IMR-90 (cell line): ENCODE data around the gene CPB2. TPM values are rescaled to one million over a fixed set of nuclear protein-coding genes. Genes with fewer than 3 reads are reported as not detected.

ENCODE experiments used
- ATAC-seq: fragments of 200-7000 bp; cut with Tn5 transposase; 2 replicates; pipeline ENCODE4 v1.9.1; 2020; ENCODE audit warnings: low read depth, mild to moderate bottlenecking, moderate library complexity
- BruUV-seq: library from RNA; stranded (reverse); fragments of 400-500 nt; replicated peaks from 2 replicates; lab custom pipeline; 2021; lab: Mats Ljungman, UMichigan
- CTCF ChIA-PET: fragments of 300-600 bp; formaldehyde crosslinking; extraction: SDS; loops from one replicate; lab custom pipeline; 2021; ENCODE audit warnings: antibody characterized with exemption; lab: Yijun Ruan, JAX
- POLR2A ChIA-PET: fragments of 300-600 bp; sonication (Branson Sonifier 250); formaldehyde crosslinking; loops from one replicate; lab custom pipeline; 2022; ENCODE audit warnings: antibody characterized with exemption; ENCODE audit not compliant: unreplicated experiment; lab: Charles Lee
- DNase-seq: peaks from one replicate; pipeline ENCODE4 v3.0.0; 2013
- H2AFZ ChIP-seq: replicated peaks from 2 replicates; pipeline ENCODE3; 2013; ENCODE audit warnings: low read length, mild to moderate bottlenecking; ENCODE audit not compliant: poor library complexity
- H2AK5ac ChIP-seq: 2 replicates; pipeline ENCODE4 v1.6.1; 2013; ENCODE audit warnings: low read depth, low read length, inconsistent platforms
- H2AK9ac ChIP-seq: replicated peaks from 2 replicates; pipeline ENCODE3; 2013; ENCODE audit warnings: mild to moderate bottlenecking, low read depth, low read length, moderate library complexity; ENCODE audit not compliant: poor library complexity
- H2BK120ac ChIP-seq: 2 replicates; pipeline ENCODE4 v1.6.1; 2013; ENCODE audit warnings: low read depth, low read length, inconsistent platforms
- H2BK15ac ChIP-seq: 3 replicates; pipeline ENCODE4 v1.6.1; 2013; ENCODE audit warnings: low read depth, low read length, inconsistent platforms
- H2BK20ac ChIP-seq: 2 replicates; pipeline ENCODE4 v1.6.1; 2013; ENCODE audit warnings: low read depth, mild to moderate bottlenecking, inconsistent platforms, low read length, moderate library complexity
- H2BK5ac ChIP-seq: 2 replicates; pipeline ENCODE4 v1.6.1; 2013; ENCODE audit warnings: mild to moderate bottlenecking, low read depth, low read length, inconsistent platforms; ENCODE audit not compliant: poor library complexity, severe bottlenecking
- H3K14ac ChIP-seq: replicated peaks from 2 replicates; pipeline ENCODE4 v1.6.1; 2013; ENCODE audit warnings: low read depth, low read length, inconsistent platforms
- H3K18ac ChIP-seq: 2 replicates; pipeline ENCODE4 v1.6.1; 2013; ENCODE audit warnings: low read depth, low read length, control low read depth
- H3K23ac ChIP-seq: 2 replicates; pipeline ENCODE4 v1.6.1; 2013; ENCODE audit warnings: low read depth, low read length, inconsistent platforms
- H3K27ac ChIP-seq: 2 replicates; pipeline ENCODE4 v1.5.1; 2013; ENCODE audit warnings: mild to moderate bottlenecking, control low read depth, low read length; ENCODE audit not compliant: insufficient read depth
- H3K27me3 ChIP-seq: 2 replicates; pipeline ENCODE4 v1.6.1; 2013; ENCODE audit warnings: low read length; ENCODE audit not compliant: control insufficient read depth, insufficient read depth
- H3K36me3 ChIP-seq: 2 replicates; pipeline ENCODE4 v1.6.1; 2013; ENCODE audit warnings: low read length, mixed read lengths; ENCODE audit not compliant: control insufficient read depth, insufficient read depth
- H3K4ac ChIP-seq: 2 replicates; pipeline ENCODE4 v1.6.1; 2013; ENCODE audit warnings: low read depth, low read length, inconsistent platforms
- H3K4me1 ChIP-seq: 2 replicates; pipeline ENCODE4 v1.6.1; 2013; ENCODE audit warnings: low read length, mixed read lengths; ENCODE audit not compliant: control insufficient read depth, insufficient read depth
- H3K4me2 ChIP-seq: 2 replicates; pipeline ENCODE4 v1.6.1; 2013; ENCODE audit warnings: low read depth, mild to moderate bottlenecking, control low read depth, low read length, moderate library complexity
- H3K4me3 ChIP-seq: 2 replicates; pipeline ENCODE4 v1.5.1; 2013; ENCODE audit warnings: low read depth, mild to moderate bottlenecking, control low read depth, low read length, moderate library complexity; ENCODE audit not compliant: insufficient read depth
- H3K56ac ChIP-seq: 2 replicates; pipeline ENCODE4 v1.6.1; 2013; ENCODE audit warnings: low read length, inconsistent platforms; ENCODE audit not compliant: insufficient read depth; ENCODE audit errors: extremely low read depth
- H3K79me1 ChIP-seq, 2 experiments: 2 replicates each; pipeline ENCODE4 v1.6.1; 2013; ENCODE audit warnings: low read length in 2 of 2, inconsistent platforms in 1 of 2, low read depth in 1 of 2
- H3K9ac ChIP-seq: 2 replicates; pipeline ENCODE4 v1.6.1; 2013; ENCODE audit warnings: low read depth, low read length, control low read depth
- H3K9me1 ChIP-seq: 2 replicates; pipeline ENCODE4 v1.6.1; 2013; ENCODE audit warnings: low read length, inconsistent platforms; ENCODE audit not compliant: insufficient read depth
- H3K9me3 ChIP-seq: 2 replicates; pipeline ENCODE4 v1.6.1; 2013; ENCODE audit warnings: low read length; ENCODE audit not compliant: control insufficient read depth, insufficient read depth
- H4K20me1 ChIP-seq: 2 replicates; pipeline ENCODE4 v1.6.1; 2013; ENCODE audit warnings: low read length, inconsistent platforms; ENCODE audit not compliant: insufficient read depth
- H4K5ac ChIP-seq: 2 replicates; pipeline ENCODE4 v1.6.1; 2013; ENCODE audit warnings: mild to moderate bottlenecking, low read depth, low read length, control low read depth
- H4K8ac ChIP-seq, 2 experiments: 2 replicates each; pipeline ENCODE4 v1.6.1; 2013; ENCODE audit warnings: low read depth in 2 of 2, low read length in 2 of 2, control low read depth in 1 of 2, inconsistent platforms in 1 of 2
- H4K91ac ChIP-seq: 2 replicates; pipeline ENCODE4 v1.6.1; 2013; ENCODE audit warnings: low read depth, low read length, inconsistent platforms; ENCODE audit not compliant: insufficient read depth
- BHLHE40 ChIP-seq: fragments of 150-350 bp; IDR thresholded peaks from 2 replicates; pipeline ENCODE4 v1.6.1; 2016; ENCODE audit warnings: mild to moderate bottlenecking, low read depth, low read length
- CEBPB ChIP-seq: IDR thresholded peaks from 2 replicates; pipeline ENCODE4 v1.6.1; 2012; ENCODE audit warnings: low read depth, low read length, improper control_type of control experiment
- CHD1 ChIP-seq: IDR thresholded peaks from 2 replicates; pipeline ENCODE4 v1.6.1; 2012; ENCODE audit warnings: low read depth, low read length, improper control_type of control experiment
- FOS ChIP-seq: fragments of 150-350 bp; IDR thresholded peaks from 2 replicates; pipeline ENCODE4 v1.6.1; 2016; ENCODE audit warnings: low read depth, low read length
- MAFK ChIP-seq: IDR thresholded peaks from 2 replicates; pipeline ENCODE4 v1.6.1; 2012; ENCODE audit warnings: low read depth, low read length, improper control_type of control experiment
- MAZ ChIP-seq: IDR thresholded peaks from 2 replicates; pipeline ENCODE4 v1.6.1; 2012; ENCODE audit warnings: low read depth, mild to moderate bottlenecking, low read length, improper control_type of control experiment, moderate library complexity, borderline replicate concordance
- MXI1 ChIP-seq: IDR thresholded peaks from 2 replicates; pipeline ENCODE4 v1.6.1; 2012; ENCODE audit warnings: low read depth, mild to moderate bottlenecking, low read length, moderate library complexity, borderline replicate concordance
- NFE2L2 ChIP-seq: fragments of 150-350 bp; IDR thresholded peaks from 2 replicates; pipeline ENCODE4 v1.6.1; 2016; ENCODE audit warnings: low read depth, mild to moderate bottlenecking, low read length
- POLR2A ChIP-seq: IDR thresholded peaks from 2 replicates; pipeline ENCODE4 v1.6.1; 2012; ENCODE audit warnings: mild to moderate bottlenecking, low read depth, low read length
- RAD21 ChIP-seq: IDR thresholded peaks from 2 replicates; pipeline ENCODE4 v1.6.1; 2012; ENCODE audit warnings: low read length, improper control_type of control experiment
- RCOR1 ChIP-seq: IDR thresholded peaks from 2 replicates; pipeline ENCODE4 v1.6.1; 2012; ENCODE audit warnings: mild to moderate bottlenecking, low read length, improper control_type of control experiment; ENCODE audit not compliant: insufficient replicate concordance
- RFX5 ChIP-seq: IDR thresholded peaks from 2 replicates; pipeline ENCODE4 v1.8.0; 2012; ENCODE audit warnings: low read depth, mild to moderate bottlenecking, low read length, moderate library complexity
- SMC3 ChIP-seq: fragments of 150-350 bp; IDR thresholded peaks from 2 replicates; pipeline ENCODE4 v1.6.1; 2016; ENCODE audit warnings: low read depth, mild to moderate bottlenecking, antibody characterized with exemption, low read length, moderate library complexity
- USF2 ChIP-seq: fragments of 150-350 bp; IDR thresholded peaks from 2 replicates; pipeline ENCODE4 v1.6.1; 2017; ENCODE audit warnings: mild to moderate bottlenecking, antibody characterized with exemption, low read length, low read depth
- WGBS, 2 experiments: methylation state at CpG; one replicate each; pipeline versions ENCODE4 v1.1.5 to v1.1.7; 2013; ENCODE audit warnings: missing lambda C conversion rate in 2 of 2; ENCODE audit not compliant: insufficient read length in 1 of 2; ENCODE audit errors: extremely low coverage in 2 of 2; 5-methylcytosine and 5-hydroxymethylcytosine counted together
- dilution Hi-C: fragments of 300-500 bp; cut with HindIII; formaldehyde crosslinking; loops from one replicate; pipeline ENCODE4 v1.14.3; 2018; ENCODE audit warnings: low sequenced_read_pairs; ENCODE audit not compliant: unreplicated experiment
- in situ Hi-C: fragments of 300-500 bp; cut with MboI; formaldehyde crosslinking; loops from 3 replicates; pipeline ENCODE4 v1.14.3; 2019; ENCODE audit warnings: low sequenced_read_pairs, inconsistent platforms, mixed read lengths
- intact Hi-C: fragments of 100-400 bp; cut with micrococcal nuclease; formaldehyde crosslinking; loops from 2 replicates; pipeline ENCODE4 v1.10.0; 2022
- polyA plus RNA-seq, 3 experiments: library from polyadenylated mRNA; depleted of rRNA; stranded (reverse); fragments of >200 nt; gene quantifications; 2 replicates each; pipeline ENCODE4 v1.2.3, GENCODE V29; 2012; ENCODE audit warnings: low replicate concordance in 1 of 3
- total RNA-seq: library from RNA; depleted of rRNA; stranded (reverse); fragments of >200 nt; gene quantifications from 2 replicates; pipeline ENCODE4 v1.2.3, GENCODE V29; 2012
- TF ChIP-seq, protein P1 (sequence below): fragments of 150-350 bp; IDR thresholded peaks from 2 replicates; pipeline ENCODE4 v1.6.1; 2016; ENCODE audit warnings: low read depth, mild to moderate bottlenecking, low read length, moderate library complexity, borderline replicate concordance

The CPB2 gene
- total and polyA plus RNA-seq, 2 of the 4 experiments (the other 2 are of a cell fraction): not detected

DNA sequence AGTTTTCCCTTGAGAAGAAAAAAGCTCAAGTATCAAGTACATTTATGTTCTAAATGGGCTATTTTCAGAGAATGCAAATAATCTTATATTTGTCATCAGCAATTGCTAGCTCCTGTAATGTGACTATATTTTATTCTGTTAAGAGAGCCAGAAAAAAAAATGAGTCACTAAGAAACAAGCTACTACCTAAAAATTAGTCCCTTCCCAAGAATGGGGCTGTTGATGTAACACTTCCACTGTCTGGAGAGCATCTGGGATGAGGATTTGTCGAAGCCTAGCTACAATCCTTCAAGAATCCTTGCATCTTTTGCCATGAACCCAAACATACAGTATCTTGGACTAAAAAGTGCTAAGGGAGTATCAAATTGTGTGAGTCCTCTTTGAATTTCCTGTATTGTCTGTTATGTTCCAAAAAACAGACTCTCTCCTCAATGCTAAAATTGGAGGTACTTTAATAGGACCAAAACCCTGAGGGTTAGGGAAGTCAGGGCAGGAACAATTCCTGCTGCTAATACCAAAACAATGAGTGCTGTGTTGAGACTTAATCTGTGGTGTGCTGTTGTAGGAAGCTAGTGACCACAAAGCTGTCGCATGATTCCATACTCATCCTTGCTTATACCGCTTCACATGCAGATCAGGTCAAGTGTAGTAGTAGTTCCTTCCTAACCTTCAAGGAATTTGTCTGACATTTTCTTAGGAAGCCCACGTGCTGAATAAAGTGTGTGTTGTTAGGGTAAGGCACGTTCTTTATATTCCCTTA is 47.4 kb downstream of the CPB2 start:
- ChIA-PET CTCF (interaction anchor here (0.6 kb wide), 2 partner anchors 58 to 235 kb away, joined by 4 to 5 read pairs; no protein-coding TSS in a partner anchor), POLR2A (interaction anchor here (0.6 kb wide), 1 partner anchor 22 kb away, joined by 14 read pairs; no protein-coding TSS in a partner anchor)
- Histone ChIP-seq H3K9ac (no peak overlapping the region), H3K4me3 (no peak overlapping the region), H3K4me2 (no peak overlapping the region), H3K4ac (no peak overlapping the region), H2AK9ac (no peak overlapping the region), H3K27ac (no peak overlapping the region), H3K23ac (no peak overlapping the region), H4K91ac (no peak overlapping the region), H4K8ac (no peak overlapping the region), H2AFZ (no peak overlapping the region), H3K79me1 (no peaks in the 10 kb centered on the region; a peak in 2 of 4 replicates), H2BK15ac (no peak overlapping the region), H2AK5ac (no peak overlapping the region), H3K56ac (no peak overlapping the region), H2BK120ac (no peak overlapping the region), H3K4me1 (no peaks in the 10 kb centered on the region), H4K20me1 (no peaks in the 10 kb centered on the region), H3K18ac (no peak overlapping the region), H3K9me3 (no peaks in the 10 kb centered on the region), H3K27me3 (no peaks in the 10 kb centered on the region), H2BK20ac (no peak overlapping the region), H4K5ac (no peak overlapping the region), H3K36me3 (no peaks in the 10 kb centered on the region), H3K14ac (no peak overlapping the region), H2BK5ac (no peak overlapping the region), H3K9me1 (no peaks in the 10 kb centered on the region)
- dilution Hi-C loops (no loop called here), in situ Hi-C loops (no loop called here), intact Hi-C loops (loop anchor here (10.0 kb wide), 1 partner anchor 283 kb away; no protein-coding TSS in a partner anchor)
- peak; percentile 18 for DNase-seq
- no TSS peak for BruUV-seq
- no peak for ATAC-seq
- WGBS, 2 experiments: no CpG with 5 or more reads among the region's 5 CpGs
- TF ChIP-seq USF2: no peak
- TF ChIP-seq FOS: no peak
- no peak for TF ChIP-seq CEBPB
- TF ChIP-seq RCOR1: no peak
- TF ChIP-seq CHD1: no peak
- TF ChIP-seq SMC3: no peak
- no peak for TF ChIP-seq NFE2L2
- no peak for TF ChIP-seq BHLHE40
- no peak for TF ChIP-seq RAD21
- TF ChIP-seq POLR2A: no peak
- TF ChIP-seq, protein P1, sequence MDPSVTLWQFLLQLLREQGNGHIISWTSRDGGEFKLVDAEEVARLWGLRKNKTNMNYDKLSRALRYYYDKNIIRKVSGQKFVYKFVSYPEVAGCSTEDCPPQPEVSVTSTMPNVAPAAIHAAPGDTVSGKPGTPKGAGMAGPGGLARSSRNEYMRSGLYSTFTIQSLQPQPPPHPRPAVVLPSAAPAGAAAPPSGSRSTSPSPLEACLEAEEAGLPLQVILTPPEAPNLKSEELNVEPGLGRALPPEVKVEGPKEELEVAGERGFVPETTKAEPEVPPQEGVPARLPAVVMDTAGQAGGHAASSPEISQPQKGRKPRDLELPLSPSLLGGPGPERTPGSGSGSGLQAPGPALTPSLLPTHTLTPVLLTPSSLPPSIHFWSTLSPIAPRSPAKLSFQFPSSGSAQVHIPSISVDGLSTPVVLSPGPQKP: no peak
- no peak for TF ChIP-seq MAFK
- no peak for TF ChIP-seq MXI1
- TF ChIP-seq RFX5: no peak
- no peak for TF ChIP-seq MAZ
